ENCODE data around the gene RNF17.

DNA sequence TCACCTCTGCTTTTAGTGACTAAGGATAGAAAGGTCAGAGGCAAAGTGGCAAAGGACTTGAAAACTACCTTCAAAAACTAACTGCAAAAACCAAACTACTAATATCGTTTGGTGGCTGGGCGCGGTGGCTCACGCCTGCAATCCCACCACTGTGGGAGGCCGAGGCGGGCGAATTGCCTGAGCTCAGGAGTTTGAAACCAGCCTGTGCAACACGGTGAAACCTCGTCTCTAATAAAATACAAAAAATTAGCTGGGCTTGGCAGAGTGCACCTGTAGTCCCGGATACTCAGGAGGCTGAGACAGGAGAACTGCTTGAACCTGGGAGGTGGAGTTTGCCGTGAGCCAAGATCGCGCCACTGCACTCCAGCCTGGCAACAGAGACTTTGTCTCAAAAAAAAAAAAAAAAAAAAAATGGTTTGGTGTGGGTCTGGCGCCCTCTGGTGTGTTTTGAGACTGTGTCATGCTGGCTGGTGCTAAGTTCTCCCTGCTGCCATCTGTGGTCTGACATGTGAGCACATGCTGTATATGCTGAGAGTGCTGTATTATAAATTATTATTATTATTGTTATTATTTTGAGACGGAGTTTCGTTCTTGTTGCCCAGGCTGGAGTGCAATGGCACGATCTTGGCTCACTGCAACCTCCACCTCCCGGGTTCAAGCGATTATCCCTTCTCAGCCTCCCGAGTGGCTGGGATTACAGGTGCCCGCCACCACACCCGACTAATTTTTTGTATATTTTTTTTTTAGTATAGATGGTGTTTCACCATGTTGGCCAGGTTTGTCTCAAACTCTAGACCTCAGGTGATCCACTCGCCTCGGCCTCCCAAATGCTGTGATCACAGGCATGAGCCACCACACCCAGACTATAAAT is 36.0 kb upstream of the RNF17 start:
- no peak for TF ChIP-seq SP2 (IDR thresholded peaks at IDR 0.05; ENCODE audit: low read length)
- TF ChIP-seq, protein P1, sequence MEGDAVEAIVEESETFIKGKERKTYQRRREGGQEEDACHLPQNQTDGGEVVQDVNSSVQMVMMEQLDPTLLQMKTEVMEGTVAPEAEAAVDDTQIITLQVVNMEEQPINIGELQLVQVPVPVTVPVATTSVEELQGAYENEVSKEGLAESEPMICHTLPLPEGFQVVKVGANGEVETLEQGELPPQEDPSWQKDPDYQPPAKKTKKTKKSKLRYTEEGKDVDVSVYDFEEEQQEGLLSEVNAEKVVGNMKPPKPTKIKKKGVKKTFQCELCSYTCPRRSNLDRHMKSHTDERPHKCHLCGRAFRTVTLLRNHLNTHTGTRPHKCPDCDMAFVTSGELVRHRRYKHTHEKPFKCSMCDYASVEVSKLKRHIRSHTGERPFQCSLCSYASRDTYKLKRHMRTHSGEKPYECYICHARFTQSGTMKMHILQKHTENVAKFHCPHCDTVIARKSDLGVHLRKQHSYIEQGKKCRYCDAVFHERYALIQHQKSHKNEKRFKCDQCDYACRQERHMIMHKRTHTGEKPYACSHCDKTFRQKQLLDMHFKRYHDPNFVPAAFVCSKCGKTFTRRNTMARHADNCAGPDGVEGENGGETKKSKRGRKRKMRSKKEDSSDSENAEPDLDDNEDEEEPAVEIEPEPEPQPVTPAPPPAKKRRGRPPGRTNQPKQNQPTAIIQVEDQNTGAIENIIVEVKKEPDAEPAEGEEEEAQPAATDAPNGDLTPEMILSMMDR (IDR thresholded peaks at IDR 0.05; ENCODE audit: control extremely low read depth in 1 of 3, insufficient read depth in 1 of 3, low read depth in 1 of 3, low read length in 3 of 3): peak; percentile 78 to 99 (median 78)
- TF ChIP-seq, protein P2, sequence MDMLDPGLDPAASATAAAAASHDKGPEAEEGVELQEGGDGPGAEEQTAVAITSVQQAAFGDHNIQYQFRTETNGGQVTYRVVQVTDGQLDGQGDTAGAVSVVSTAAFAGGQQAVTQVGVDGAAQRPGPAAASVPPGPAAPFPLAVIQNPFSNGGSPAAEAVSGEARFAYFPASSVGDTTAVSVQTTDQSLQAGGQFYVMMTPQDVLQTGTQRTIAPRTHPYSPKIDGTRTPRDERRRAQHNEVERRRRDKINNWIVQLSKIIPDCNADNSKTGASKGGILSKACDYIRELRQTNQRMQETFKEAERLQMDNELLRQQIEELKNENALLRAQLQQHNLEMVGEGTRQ (IDR thresholded peaks at IDR 0.05; ENCODE audit: low read length): no peak
- no peak for TF ChIP-seq BACH1 (IDR thresholded peaks at IDR 0.05; ENCODE audit: low read length)
- TF ChIP-seq CREB1 (IDR thresholded peaks at IDR 0.05): no peak
- no peak for TF ChIP-seq POLR2AphosphoS5 (IDR thresholded peaks at IDR 0.05; ENCODE audit: low read depth, low read length)
- TF ChIP-seq RNF2 (IDR thresholded peaks at IDR 0.05; ENCODE audit: borderline replicate concordance, low read depth, low read length, missing control alignments, poor library complexity, severe bottlenecking): no peak
